ENCODE data around the gene CCSAP. TPM values are rescaled to one million over a fixed set of nuclear protein-coding genes. Genes with fewer than 3 reads are reported as not detected.

Gene CCSAP
- total RNA-seq, 1 donor from 2014 or later: 3.9 TPM

- no peak for TF ChIP-seq POLR2AphosphoS5 (IDR thresholded peaks at IDR 0.05; ENCODE audit: insufficient read depth in 1 of 2, low read depth in 1 of 2)
- intact Hi-C loops (cut with DNase I): no loop called here
- Histone ChIP-seq H3K27me3 (no peaks in the 10 kb centered on the region), H3K4me1 (peaks cover 19% of the 10 kb centered on the region), H3K4me3 (no peak overlapping the region), H3K36me3 (no peaks in the 10 kb centered on the region), H3K27ac (no peak overlapping the region), H3K9me3 (no peaks in the 10 kb centered on the region)
- no peak for DNase-seq (ENCODE audit: extremely low spot score in 2 of 2)
These were observed 61.4 kb downstream of the CCSAP start for GRCh38 chr1:229281339-229281926.

DNA sequence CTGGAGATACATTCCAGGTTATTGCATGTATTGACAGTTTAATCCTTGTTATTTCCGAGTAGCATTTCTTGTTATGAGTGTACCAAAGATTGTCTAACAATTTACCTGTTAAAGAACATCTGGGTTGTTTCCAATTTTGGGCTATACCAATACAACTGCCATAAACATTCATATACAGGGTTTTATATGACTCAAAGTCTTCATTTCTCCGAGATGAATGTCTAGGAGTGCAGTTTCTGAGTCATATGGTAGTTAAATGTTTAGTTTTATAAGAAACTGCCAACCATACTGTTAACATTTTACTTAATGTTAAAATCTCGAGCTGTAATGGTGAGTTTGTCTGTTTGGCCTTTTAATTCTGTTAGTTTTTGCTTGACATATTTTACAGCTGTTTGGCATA is 61.9 kb downstream of the CCSAP start:
- no peak overlapping the region for H3K27ac ChIP-seq
- TF ChIP-seq CTCF (IDR thresholded peaks at IDR 0.05) (no peak), POLR2A (IDR thresholded peaks at IDR 0.05) (no peak), POLR2AphosphoS5 (IDR thresholded peaks at IDR 0.05; ENCODE audit: insufficient read depth in 1 of 2, low read depth in 1 of 2) (no peak)
- H3K4me3 ChIP-seq: no peak overlapping the region
- no peaks in the 10 kb centered on the region for H3K36me3 ChIP-seq
- intact Hi-C loops (cut with DNase I): no loop called here
- H3K27me3 ChIP-seq: no peaks in the 10 kb centered on the region
- H3K4me1 ChIP-seq: peaks cover 19% of the 10 kb centered on the region
- no peak for DNase-seq (ENCODE audit: extremely low spot score in 2 of 2)
- H3K9me3 ChIP-seq: no peaks in the 10 kb centered on the region

- Histone ChIP-seq H3K4me1 (peaks cover 19% of the 10 kb centered on the region), H3K27me3 (no peaks in the 10 kb centered on the region), H3K27ac (no peak overlapping the region), H3K9me3 (no peaks in the 10 kb centered on the region), H3K4me3 (no peak overlapping the region), H3K36me3 (no peaks in the 10 kb centered on the region)
- intact Hi-C loops (cut with DNase I): no loop called here
- no peak for DNase-seq (ENCODE audit: extremely low spot score in 2 of 2)
- TF ChIP-seq POLR2A (IDR thresholded peaks at IDR 0.05): no peak
- no peak for TF ChIP-seq CTCF (IDR thresholded peaks at IDR 0.05)
- no peak for TF ChIP-seq POLR2AphosphoS5 (IDR thresholded peaks at IDR 0.05; ENCODE audit: insufficient read depth in 1 of 2, low read depth in 1 of 2)
These were observed 62.6 kb downstream of the CCSAP start for GRCh38 chr1:229280037-229280828.

GRCh38 chr1:229279242-229279641 is 63.6 kb downstream of the CCSAP start:
- no peaks in the 10 kb centered on the region for H3K36me3 ChIP-seq
- no peak overlapping the region for H3K27ac ChIP-seq
- H3K9me3 ChIP-seq: no peaks in the 10 kb centered on the region
- intact Hi-C loops (cut with DNase I): no loop called here
- TF ChIP-seq POLR2AphosphoS5 (IDR thresholded peaks at IDR 0.05; ENCODE audit: insufficient read depth in 1 of 2, low read depth in 1 of 2) (no peak), CTCF (IDR thresholded peaks at IDR 0.05) (no peak), POLR2A (IDR thresholded peaks at IDR 0.05) (no peak)
- no peak overlapping the region for H3K4me3 ChIP-seq
- DNase-seq (ENCODE audit: extremely low spot score in 2 of 2): no peak
- peaks cover 23% of the 10 kb centered on the region for H3K4me1 ChIP-seq
- H3K27me3 ChIP-seq: no peaks in the 10 kb centered on the region

- Histone ChIP-seq H3K27me3 (no peaks in the 10 kb centered on the region), H3K4me1 (peaks cover 27% of the 10 kb centered on the region), H3K36me3 (no peaks in the 10 kb centered on the region), H3K27ac (no peak overlapping the region), H3K4me3 (no peak overlapping the region), H3K9me3 (no peaks in the 10 kb centered on the region)
- intact Hi-C loops (cut with DNase I): no loop called here
- TF ChIP-seq CTCF (IDR thresholded peaks at IDR 0.05) (no peak), POLR2A (IDR thresholded peaks at IDR 0.05) (no peak), POLR2AphosphoS5 (IDR thresholded peaks at IDR 0.05; ENCODE audit: insufficient read depth in 1 of 2, low read depth in 1 of 2) (no peak)
- no peak for DNase-seq (ENCODE audit: extremely low spot score in 2 of 2)
These were observed 64.6 kb downstream of the CCSAP start for GRCh38 chr1:229278120-229278741.
